Anterior cingulate cortex (tissue), 58 donors: ENCODE measurements around the gene HCK.

Source experiments
- DNase-seq, 58 donors: peaks; one replicate each; lab custom pipeline; 2025; lab: John Stamatoyannopoulos, UW

Gene HCK

DNA sequence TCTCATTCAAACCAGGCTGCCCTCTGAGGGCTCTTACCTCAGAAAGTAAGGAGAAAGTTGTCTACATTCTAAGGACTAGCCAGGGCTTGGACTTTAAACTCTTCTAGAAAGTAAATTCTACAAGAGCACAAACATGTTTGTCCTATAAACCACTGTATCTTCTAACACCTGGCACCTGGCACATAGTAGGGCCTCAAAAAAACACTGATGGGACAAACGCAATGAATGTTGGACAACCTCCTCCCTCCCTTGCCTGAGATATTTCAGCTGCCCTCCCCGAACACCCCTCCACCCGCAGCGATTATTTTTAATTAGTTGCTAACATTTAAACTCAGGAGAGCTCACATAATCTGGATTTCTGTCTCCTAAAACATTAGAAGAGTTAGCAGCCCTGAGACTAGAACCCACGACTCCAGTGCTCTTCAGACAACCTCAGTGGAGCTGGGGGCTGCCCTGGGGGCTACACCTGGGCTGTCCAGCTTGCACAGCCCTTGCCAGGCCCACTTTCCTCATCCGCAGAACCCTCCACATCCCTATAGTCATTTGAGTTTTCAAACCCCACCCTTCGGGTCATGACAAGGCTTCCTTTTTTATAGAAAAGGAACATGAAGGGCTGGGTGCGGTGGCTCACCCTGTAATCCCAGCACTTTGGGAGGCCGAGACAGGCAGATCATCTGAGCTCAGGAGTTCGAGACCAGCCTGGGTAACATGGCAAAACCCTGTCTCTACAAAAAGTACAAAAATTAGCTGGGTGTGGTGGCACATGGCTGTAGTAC, 4.9 kb downstream of the HCK start:
- DNase-seq: no peak

DNA sequence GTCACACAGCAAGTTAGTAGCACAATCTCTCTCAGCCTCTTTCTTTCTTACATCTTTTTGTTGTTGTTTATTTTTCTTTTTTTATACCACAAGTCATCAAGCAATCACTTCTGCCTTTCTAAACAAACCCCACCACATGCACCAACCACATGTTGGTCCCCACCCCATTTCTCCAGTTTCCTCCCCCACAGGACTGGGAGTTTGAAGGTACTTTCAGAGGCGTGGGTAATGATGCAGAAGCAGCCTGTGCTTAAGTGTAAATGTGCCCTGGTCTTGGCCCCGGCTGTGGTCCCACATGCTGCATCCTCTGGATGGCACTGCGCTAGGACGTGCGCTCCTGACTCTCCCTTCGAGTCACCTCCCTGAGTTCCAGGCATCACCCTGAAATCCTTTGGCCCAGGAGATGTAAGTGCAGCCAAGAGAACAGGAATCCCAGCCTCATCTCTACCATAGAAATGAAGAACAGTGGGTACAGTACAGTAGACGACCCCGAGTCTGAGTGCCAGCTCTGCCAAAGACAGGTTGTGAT, 5.7 kb downstream of the HCK start:
- no peak for DNase-seq

DNA sequence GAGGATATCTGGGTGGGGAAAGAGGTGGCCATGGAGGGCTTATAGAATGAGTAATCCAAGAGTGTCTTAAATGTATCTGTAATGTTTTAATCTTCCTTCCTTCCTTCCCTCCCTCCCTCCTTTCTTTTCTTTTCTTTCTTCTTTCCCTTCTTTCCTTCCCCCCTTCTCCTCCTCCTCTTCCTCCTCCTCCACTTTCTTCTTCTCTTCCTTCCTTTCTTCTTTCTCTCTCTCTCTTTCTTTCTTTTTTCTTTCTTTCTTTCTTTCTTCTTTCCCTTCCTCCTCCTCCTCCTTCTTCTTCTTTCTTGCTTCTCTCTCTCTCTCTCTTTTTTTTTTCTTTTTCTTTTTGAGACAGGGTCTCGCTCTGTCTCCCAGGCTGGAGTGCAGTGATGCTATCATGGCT, 7.1 kb downstream of the HCK start:
- DNase-seq: no peak

DNA sequence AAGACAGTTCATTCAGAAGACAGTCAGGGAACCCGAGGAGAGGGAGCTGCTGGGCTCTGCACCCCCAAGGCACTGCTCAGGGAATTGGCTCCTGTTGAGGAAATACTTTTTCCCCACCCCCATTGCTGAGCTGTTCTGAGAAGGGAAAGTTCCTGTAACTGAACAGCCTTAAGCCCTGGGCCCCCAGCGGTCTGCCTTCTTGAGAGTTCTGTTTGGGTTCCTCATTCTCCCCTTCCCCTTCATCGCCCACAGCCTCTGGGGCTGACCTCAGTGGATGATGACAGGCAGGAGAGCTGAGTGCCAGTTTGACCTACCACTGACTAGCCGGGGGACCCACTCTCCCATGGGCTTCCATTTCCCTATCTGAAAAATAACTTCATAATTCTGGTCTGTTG, 10.7 kb downstream of the HCK start:
- DNase-seq: peak in 31 of 58 donors; percentile 4 to 56 (median 25)

DNA sequence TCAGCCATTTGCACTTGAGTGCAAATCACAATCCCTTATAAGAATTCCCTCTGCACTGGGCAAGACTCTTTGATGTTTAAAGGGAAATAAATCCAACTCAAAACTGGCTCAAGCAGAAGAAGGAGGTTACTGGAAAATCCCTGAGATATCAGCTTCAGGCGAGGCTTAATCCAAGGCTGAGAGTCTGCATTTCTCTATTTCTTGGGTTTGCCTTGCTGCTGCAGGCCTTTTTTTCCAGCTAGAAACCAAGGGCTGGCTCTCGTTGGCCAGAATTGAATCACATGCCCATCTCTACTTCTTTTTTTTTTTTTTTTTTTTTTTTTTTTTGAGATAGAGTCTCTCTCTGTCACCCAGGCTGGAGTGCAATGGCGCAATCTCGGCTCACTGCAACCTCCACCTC, 11.7 kb downstream of the HCK start:
- no peak for DNase-seq

DNA sequence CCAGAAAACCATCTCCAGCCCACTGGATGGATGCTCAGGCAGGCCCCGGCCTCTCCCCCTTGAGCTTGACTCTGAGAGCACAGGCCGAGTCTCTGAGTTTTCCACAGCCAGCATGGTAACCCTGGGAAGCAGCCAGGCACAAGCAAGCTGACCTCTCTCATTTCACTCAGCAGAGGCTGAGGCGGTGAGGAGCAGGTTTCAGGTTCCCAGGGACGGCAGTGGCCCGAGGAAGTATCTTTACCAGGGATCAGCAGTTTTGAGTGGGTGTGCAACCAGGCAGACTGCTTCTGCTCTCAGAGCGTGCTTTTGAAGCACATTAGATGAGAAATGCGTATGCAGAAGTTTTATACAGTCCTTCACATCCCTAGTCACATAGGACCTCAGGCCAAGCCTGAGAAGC, 12.6 kb downstream of the HCK start:
- no peak for DNase-seq

DNA sequence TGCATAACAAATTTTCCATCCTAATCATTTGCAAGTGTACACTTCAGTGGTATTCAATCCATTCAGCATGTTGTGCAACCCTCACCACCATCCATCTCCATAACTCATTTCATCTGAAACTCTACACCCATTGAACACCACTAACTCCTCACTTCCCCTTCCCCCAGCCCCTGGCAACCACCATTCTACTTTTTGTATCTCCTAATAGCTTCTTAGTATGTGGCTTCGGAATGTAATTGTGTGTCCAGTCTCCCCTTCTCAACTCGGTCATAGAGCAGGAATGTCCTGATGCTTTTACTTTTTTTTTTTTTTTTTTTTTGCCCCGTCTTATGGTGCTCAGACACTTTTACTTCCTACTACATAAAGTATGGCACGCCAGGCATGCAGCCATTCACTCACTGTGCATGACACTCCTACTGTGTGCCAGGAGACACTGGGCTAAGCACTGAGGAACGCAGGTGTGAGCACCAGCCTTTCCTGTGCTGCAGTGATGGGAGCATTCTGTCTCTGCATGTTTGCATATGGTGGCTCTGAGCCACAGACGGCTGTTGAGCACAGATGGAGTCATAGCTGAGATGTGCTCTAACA, 15.3 kb downstream of the HCK start:
- DNase-seq: no peak

DNA sequence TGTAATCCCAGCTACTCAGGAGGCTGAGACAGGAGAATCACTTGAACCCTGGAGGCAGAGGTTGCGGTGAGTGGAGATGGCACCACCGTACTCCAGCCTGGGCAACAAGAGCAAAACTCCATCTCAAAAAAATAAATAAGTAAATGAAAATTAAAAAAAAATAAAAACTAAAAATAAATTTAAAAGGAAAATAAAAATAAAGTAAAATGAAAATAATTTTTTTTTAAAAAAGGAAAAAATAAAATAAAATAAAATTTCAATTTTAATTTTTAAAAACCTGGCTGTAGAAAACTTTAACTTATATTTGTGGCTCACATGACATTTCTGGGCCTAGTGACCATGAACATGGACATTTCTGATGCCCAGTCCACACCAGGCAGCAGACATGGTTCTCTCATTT, 16.1 kb downstream of the HCK start:
- DNase-seq: no peak

DNA sequence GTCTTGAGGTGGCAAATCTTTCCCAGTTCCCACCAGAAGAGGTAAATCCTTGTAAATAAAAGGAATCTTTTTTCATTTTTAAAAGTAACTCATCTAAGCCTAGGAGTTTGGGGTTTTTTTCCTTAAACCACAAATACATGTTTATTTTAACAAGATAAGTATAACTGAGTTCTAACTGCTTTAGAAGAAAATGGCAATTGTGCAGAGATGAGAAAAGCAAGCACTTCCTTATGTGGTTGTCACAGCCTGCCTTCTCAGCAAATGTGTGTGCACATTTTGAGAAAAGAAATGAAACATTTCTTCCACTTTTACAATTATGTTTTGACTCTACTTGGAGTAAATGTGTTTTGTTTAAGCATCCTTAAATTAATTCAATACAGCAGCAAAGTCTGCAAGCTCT, 17.7 kb downstream of the HCK start:
- no peak for DNase-seq

DNA sequence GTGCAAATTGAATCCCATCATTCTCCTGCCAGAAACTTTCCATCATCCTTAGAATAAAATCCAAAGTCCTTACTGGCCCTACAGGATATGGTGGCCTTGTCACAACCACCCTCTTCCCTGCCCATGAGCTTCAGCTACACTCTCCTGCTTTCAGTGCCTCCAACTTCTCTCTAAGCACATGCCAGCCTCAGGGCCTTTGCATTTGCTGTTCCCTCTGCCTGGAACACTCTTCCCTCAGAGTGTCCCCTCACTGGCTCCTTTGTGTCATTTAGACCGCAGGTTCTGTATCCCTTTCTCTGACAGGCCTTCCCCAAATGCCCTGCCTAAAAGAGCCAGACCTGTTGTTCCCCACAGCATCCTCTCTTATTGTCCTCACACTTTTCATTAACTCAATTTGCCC, 18.2 kb downstream of the HCK start:
- no peak for DNase-seq

DNA sequence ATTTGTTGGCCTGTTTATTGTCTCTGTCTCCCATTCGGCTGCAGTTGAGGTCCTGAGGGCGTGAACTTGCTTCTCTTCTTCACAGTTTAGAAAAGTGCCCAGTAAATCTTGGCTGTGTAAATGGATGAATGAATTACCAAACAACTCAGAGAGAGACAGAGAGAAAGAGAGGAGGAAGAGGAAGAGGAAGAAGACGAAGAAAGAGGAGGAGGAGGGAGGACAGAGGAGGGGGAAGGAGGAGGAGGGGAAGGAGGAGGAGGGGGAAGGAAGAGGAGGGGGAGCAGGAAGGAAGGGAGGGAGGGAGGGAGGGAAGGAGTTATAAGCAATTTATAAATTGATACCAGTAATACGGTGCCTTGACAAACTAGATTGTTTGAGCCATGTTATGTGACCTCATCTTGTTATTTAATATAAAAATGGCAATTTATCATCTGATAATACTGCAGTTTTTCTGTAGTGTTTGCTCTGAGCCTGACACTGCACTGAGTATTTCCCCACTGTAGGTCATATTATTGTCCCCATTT, 18.7 kb downstream of the HCK start:
- no peak for DNase-seq

DNA sequence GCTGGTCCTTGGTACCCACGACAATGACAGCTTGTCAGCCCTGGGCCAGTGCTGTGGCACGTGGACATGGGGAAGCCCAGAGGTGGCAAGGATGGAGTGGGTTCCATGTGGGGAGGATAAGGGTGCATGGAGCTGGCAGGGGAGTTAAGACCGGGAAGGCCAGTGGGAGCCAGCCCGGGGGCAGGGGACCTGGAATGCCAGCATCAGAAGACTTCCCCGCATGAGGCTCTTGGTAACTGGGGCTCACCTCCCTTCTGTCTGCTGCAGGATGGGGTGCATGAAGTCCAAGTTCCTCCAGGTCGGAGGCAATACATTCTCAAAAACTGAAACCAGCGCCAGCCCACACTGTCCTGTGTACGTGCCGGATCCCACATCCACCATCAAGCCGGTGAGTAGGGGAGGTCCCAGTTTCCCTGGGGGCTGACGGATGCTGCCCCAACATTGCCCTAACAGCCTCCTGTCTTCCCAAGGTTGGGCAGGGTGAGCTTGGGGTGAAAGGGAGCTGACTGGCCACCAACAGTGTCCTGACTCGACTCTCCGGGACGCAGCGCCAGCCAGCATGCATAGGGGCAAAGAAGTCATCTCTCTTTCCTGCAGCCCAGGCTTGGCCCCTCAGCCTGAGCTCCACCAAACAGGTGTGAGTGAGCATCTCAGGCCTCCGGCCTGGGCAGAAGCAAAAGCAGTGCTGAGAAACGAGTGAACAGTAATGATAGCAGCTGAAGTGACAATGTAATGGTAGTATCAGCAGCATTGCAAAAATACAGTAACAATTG, 19.5 kb downstream of the HCK start:
- no peak for DNase-seq

DNA sequence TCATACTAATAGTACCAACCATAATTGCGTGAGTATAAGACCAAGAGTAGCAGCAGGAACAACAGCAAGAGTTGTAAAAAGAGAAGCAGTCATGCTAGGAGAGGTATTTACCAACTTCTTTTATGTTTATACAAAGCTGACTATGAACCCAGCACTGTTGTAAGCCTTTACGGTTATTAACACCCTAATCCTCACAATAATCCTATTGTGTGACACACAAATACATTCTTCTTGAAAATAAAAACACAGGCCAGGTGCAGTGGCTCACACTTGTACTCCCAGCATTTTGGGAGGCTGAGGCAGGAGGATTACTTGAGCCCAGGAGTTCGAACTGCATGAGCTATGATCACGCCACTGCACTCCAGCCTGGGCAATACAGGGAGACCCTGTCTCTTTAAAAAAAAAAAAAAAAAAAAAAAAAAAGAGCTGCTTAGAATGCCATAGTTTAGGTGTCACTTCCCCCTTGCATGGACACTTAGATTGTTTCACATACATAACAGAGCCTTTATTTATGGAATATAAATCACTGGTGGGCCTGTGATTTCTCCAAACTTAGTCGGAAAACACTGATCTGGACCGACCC, 20.2 kb downstream of the HCK start:
- DNase-seq: no peak

DNA sequence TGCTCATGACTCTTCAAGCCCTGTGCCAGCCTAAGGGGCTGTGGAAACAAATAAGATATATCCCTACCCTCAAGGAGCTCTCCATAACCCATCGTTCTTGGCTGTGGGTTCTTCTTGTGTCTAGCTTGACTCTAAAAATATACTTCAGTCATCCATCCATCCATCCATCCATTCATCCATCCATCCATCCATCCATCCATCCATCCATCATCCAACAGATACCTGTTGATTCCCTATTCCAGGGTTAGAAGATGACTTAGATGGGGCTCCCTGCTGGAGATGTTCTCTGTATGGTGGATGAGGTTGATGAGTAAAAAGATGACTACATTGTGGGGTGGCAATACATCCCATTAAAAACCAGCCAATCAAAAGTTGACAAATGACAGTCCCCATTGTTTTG, 23.5 kb downstream of the HCK start:
- DNase-seq: no peak

DNA sequence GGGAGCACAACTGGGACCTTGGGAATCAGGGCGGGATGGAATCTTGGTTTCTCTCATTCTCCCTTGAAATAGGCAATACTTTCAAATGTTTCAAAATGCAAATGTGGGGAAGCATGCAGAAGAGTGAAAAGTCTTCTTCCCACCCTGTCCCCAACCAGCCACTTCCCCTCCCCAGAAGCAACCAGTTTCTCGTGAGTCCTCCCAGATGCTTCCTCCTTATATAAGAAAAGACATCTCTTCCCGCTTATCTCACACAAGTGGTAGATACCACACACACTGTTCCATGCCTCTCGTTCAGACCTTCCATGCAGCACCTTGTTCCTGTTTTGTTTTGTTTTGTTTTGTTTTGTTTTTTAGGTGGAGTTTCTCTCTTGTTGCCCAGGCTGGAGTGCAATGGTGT, 25.1 kb downstream of the HCK start:
- no peak for DNase-seq

DNA sequence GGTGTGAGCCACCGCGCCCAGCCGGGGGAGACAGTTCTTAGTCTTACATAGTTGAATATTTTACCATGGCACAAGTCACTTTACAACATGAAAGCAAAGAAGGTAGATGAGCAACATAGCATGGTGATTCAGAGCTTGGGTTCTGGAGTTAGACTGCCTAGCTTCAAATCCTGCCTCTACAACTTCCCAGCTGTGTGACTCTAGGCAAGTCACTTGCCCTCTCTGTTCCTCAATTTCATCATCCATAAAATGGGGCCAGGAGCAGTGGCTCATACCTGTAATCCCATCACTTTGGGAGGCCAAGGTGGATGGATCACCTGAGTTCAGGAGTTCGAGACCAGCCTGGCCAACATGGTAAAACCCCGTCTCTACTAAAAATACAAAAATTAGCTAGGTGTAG, 26.3 kb downstream of the HCK start:
- DNase-seq: no peak

DNA sequence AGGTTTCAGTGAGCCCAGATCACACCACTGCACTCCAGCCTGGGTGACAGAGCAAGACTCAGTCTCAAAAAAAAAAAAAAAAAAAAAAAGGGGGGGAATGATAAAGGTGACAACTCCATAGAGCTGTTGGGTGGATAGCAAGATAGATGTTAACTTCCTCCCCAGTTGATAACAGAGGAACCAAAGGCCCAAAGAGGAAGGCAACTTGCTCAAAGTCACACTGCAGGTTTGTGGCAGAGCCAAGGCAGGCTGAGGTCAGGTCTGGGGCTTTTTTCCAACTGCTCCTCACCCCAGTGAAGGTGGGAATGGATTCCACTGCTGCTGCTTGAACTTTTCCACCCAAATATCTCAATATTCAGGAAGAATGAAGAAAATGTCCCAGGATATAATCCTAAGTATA, 26.7 kb downstream of the HCK start:
- DNase-seq: no peak

DNA sequence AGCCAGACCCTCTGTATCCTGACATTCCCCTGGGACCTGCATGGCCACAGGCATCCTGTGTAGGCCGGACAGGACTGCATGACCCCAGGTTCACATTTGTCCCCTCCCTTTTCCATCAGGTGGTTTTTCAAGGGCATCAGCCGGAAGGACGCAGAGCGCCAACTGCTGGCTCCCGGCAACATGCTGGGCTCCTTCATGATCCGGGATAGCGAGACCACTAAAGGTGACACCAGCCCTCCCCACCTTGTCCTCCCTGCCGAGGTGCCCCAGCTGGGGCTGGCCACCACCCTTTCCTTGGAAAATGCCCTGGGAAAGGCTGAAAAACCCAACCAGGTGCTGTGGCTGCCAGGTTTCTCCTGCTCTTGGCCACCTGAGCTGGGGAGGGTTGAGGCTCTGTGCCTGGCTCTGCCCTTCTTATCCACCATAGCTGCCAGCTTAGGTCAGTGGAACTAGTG, 27.6 kb downstream of the HCK start:
- DNase-seq: no peak

DNA sequence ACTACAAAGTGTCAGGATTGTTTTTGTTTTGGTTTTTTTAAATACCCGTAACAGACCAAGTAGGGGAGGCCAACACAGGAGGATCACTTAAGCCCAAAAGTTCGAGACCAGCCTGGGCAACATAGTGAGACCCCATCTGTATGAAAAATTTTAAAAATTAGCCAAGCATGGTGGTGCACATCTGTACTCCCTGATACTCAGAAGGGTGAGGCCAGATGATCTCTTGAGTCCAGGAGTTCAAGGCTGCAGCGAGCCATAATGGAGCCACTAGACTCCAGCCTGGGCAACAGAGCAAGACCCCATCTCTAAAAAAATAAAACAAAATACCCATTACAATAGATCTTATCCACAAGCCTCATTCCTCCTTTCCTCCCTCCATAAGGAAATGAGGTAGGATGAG, 28.7 kb downstream of the HCK start:
- no peak for DNase-seq

DNA sequence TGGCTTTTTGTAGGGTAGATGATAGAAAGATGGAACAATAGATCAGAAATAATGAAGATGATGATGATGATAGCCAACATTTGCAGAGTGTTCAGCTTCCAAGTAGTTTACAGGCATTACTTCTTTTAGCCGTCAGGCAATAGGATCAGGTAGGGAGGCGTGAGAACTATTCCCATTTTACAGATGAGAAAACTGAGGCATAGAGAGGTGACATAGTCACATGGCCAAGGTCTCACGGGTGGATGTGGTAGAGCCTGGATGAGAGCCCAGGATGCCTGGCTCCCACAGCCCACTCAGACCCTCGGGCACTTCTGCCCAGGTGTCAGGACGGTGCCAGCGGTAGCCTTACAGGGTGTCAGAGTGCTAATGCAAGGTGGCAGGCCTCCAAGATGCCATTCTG, 31.4 kb downstream of the HCK start:
- DNase-seq: no peak

DNA sequence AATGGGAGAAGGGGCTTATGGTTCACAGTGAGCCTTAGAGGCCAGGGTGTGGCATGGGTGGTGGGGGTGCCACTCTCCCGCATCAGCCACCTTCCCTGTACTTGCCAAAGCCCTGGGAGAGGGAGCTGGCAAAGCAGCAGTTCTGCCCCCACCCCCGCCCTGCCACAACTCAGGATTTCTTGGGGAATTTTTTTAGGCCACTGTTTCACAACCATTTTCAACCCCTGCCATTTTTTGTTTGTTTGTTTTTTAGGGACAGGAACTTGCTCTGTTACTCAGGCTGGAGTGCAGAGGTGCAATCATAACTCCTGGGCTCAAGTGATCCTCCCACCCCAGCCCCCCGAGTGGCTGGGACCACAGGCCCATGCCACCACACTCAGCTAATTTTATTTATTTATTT, 35.0 kb downstream of the HCK start:
- no peak for DNase-seq
